OCI-LY7 (cell line): Measurements from ENCODE around the gene PRKG1.

Experiments
- EZH2phosphoT487 ChIP-seq: fragments of 200-600 bp; sonication (generic); IDR thresholded peaks from 2 replicates; pipeline ENCODE4 v1.6.1; 2018; ENCODE audit warnings: low read depth, borderline replicate concordance, mild to moderate bottlenecking, mixed run types, antibody characterized with exemption, low read length, moderate library complexity, mixed read lengths
- TF ChIP-seq, protein P1 (sequence below): fragments of 200-600 bp; sonication (generic); conservative IDR thresholded peaks from 2 replicates; pipeline ENCODE4 v1.5.1; 2014; ENCODE audit warnings: mild to moderate bottlenecking, antibody characterized with exemption, low read length, moderate library complexity, mixed read lengths

DNA sequence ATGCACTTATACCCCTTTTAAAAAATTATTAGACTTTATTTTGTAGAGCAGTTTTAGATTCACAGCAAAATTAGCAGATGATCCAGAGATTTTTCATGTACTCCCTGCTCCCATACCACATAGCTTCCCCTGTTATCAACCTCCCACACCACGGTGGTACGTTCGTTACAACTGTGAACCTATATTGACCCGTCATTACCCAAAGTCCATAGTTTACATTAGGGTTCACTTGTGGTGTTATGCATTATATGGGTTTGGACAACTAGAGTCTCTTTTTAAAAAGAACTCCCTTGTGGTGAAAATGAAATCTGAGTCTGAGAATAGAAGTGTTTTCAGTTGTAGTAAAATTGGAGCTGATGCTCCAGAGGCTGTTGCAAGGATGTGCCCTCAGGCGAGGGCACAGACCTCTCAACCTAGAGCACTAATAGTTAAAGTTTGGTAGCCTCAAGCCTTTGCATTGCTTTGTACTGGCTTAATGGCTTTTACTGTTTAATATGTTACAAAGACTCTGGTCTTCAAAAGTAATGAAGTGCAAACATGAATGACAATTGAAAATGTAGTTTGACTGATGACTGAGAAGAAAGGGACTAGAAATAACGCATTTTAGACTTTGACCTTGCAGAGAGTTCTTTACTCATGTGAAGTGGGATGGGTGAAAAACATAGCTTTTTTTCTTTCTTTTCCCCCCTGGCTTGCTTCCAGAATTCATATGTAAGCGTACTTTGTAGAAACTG lies 655.7 kb downstream of the PRKG1 start:
- no peak for TF ChIP-seq EZH2phosphoT487
- TF ChIP-seq, protein P1, sequence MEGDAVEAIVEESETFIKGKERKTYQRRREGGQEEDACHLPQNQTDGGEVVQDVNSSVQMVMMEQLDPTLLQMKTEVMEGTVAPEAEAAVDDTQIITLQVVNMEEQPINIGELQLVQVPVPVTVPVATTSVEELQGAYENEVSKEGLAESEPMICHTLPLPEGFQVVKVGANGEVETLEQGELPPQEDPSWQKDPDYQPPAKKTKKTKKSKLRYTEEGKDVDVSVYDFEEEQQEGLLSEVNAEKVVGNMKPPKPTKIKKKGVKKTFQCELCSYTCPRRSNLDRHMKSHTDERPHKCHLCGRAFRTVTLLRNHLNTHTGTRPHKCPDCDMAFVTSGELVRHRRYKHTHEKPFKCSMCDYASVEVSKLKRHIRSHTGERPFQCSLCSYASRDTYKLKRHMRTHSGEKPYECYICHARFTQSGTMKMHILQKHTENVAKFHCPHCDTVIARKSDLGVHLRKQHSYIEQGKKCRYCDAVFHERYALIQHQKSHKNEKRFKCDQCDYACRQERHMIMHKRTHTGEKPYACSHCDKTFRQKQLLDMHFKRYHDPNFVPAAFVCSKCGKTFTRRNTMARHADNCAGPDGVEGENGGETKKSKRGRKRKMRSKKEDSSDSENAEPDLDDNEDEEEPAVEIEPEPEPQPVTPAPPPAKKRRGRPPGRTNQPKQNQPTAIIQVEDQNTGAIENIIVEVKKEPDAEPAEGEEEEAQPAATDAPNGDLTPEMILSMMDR: no peak
